Astrocyte (in vitro differentiated cells and primary cell): ENCODE measurements around the gene PRAF2. TPM values are rescaled to one million over a fixed set of nuclear protein-coding genes. Genes with fewer than 3 reads are reported as not detected.
A peak's percentile ranks its signal among the peaks of the same experiment; 100 is the strongest.

Experiments
- DNase-seq: peaks from one replicate; pipeline ENCODE4 v3.0.0-alpha.2; 2010; ENCODE audit warnings: low read depth
- FAIRE-seq: peaks from 2 replicates; lab custom pipeline; 2011; peaks lifted over from hg19 to GRCh38; lab: Jason Lieb, UNC
- H2AFZ ChIP-seq: 2 replicates; pipeline ENCODE4 v1.6.0; 2012; ENCODE audit warnings: low read depth, low read length, inconsistent platforms
- H3K27ac ChIP-seq: 2 replicates; pipeline ENCODE4 v1.5.1; 2011; ENCODE audit warnings: low read depth, low read length, inconsistent platforms
- H3K27me3 ChIP-seq: 2 replicates; pipeline ENCODE4 v1.6.0; 2011; ENCODE audit warnings: low read length, inconsistent platforms; ENCODE audit not compliant: insufficient read depth
- H3K36me3 ChIP-seq: 2 replicates; pipeline ENCODE4 v1.5.1; 2011; ENCODE audit warnings: low read length, inconsistent platforms; ENCODE audit not compliant: insufficient read depth
- H3K4me1 ChIP-seq: 2 replicates; pipeline ENCODE4 v1.5.1; 2011; ENCODE audit warnings: low read length, inconsistent platforms; ENCODE audit not compliant: insufficient read depth
- H3K4me2 ChIP-seq: 2 replicates; pipeline ENCODE4 v1.6.0; 2012; ENCODE audit warnings: low read length, inconsistent platforms
- H3K4me3 ChIP-seq: 2 replicates; pipeline ENCODE4 v1.5.1; 2011; ENCODE audit warnings: low read depth, mild to moderate bottlenecking, low read length, inconsistent platforms; ENCODE audit not compliant: insufficient read depth
- H3K79me2 ChIP-seq: 2 replicates; pipeline ENCODE4 v1.6.0; 2012; ENCODE audit warnings: mild to moderate bottlenecking, low read length, inconsistent platforms; ENCODE audit not compliant: insufficient read depth
- H3K9ac ChIP-seq: 2 replicates; pipeline ENCODE4 v1.6.0; 2012; ENCODE audit warnings: mild to moderate bottlenecking, low read length, inconsistent platforms
- H3K9me3 ChIP-seq: 2 replicates; pipeline ENCODE4 v1.5.1; 2012; ENCODE audit warnings: low read depth, mild to moderate bottlenecking, low read length, inconsistent platforms; ENCODE audit not compliant: insufficient read depth
- H4K20me1 ChIP-seq: 2 replicates; pipeline ENCODE4 v1.6.0; 2012; ENCODE audit warnings: low read length, inconsistent platforms; ENCODE audit not compliant: insufficient read depth
- H3K27ac Mint-ChIP-seq: one replicate; pipeline ENCODE4 v1.8.0; 2021; ENCODE audit warnings: mild to moderate bottlenecking, mixed read lengths; ENCODE audit not compliant: unreplicated experiment
- H3K27me3 Mint-ChIP-seq: one replicate; pipeline ENCODE4 v1.8.0; 2021; ENCODE audit warnings: low read depth, mixed read lengths; ENCODE audit not compliant: unreplicated experiment
- H3K36me3 Mint-ChIP-seq: one replicate; pipeline ENCODE4 v1.8.0; 2021; ENCODE audit warnings: low read depth, mixed read lengths; ENCODE audit not compliant: unreplicated experiment
- H3K4me1 Mint-ChIP-seq: one replicate; pipeline ENCODE4 v1.8.0; 2021; ENCODE audit warnings: low read depth, mixed read lengths; ENCODE audit not compliant: unreplicated experiment
- H3K4me3 Mint-ChIP-seq: one replicate; pipeline ENCODE4 v1.8.0; 2021; ENCODE audit warnings: mild to moderate bottlenecking, moderate library complexity, mixed read lengths; ENCODE audit not compliant: unreplicated experiment
- H3K9me3 Mint-ChIP-seq: one replicate; pipeline ENCODE4 v1.8.0; 2021; ENCODE audit warnings: mild to moderate bottlenecking, mixed read lengths; ENCODE audit not compliant: unreplicated experiment
- EZH2 ChIP-seq: IDR thresholded peaks from 2 replicates; pipeline ENCODE4 v1.6.1; 2012; ENCODE audit warnings: mild to moderate bottlenecking, low read length, inconsistent platforms; ENCODE audit not compliant: insufficient read depth
- total RNA-seq: library from RNA; stranded (reverse); gene quantifications from 2 replicates; pipeline ENCODE4 v1.2.1, GENCODE V29; 2021
- TF ChIP-seq, protein P1 (sequence below): IDR thresholded peaks from 2 replicates; pipeline ENCODE4 v1.5.1; 2011; ENCODE audit warnings: low read depth, mild to moderate bottlenecking, inconsistent platforms, low read length, moderate library complexity; ENCODE audit not compliant: insufficient read depth

Gene PRAF2
- total RNA-seq, 1 donor from 2014 or later: 44.4 TPM

DNA sequence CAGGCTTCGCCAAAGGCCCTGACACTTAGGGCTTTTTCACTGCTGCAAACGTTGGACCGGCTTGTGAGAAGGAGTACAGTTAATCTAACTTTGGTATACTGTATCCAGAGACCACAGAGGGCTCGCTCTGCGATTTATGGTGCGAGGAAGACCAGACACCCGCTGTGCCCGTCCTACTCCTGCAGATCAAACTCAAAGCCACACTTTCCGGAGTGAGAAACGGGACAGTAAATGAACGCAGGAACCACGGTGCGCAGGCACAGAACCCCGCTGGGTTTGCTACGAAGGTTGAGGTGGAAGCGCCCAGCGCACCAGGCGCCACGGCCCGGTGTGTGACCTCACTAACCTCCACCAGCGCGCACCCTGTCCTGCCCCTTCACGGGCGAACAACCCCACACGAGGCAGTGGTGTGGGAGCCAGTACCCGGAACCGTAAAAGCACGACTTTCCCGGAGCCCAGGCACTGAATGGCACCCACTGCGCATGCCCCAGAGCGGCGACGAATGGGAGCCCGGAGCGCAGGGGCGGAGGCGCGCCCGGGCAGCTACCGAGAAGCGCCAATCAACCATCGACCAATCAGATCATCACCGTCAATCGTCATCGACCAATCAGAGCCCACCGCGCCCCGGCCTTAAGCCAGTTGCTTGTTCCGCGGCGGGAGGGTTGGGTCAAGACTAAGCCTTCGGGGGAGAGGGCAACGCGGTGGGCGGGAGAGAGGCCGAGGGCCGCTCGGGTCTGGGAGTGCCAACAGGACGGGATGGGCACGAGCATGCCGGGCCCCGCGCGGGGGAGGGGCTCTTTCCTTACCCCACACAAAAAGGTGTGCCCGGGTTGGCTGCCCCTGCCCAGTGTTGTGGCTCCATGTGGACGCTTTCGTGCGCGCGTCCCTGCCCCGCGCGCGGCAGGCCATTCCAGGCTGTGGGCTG, 27.2 kb upstream of the PRAF2 start:
- no peaks in the 10 kb centered on the region for H3K9me3 ChIP-seq
- peaks cover 3% of the 10 kb centered on the region for H3K4me1 Mint-ChIP-seq
- peak overlapping the region; percentile 82 for H2AFZ ChIP-seq
- peak overlapping the region; percentile 84 for H3K9ac ChIP-seq
- no peaks in the 10 kb centered on the region for H3K36me3 Mint-ChIP-seq
- H3K36me3 ChIP-seq: no peaks in the 10 kb centered on the region
- H3K27ac ChIP-seq: no peak overlapping the region
- no peaks in the 10 kb centered on the region for H3K27me3 Mint-ChIP-seq
- H3K9me3 Mint-ChIP-seq: no peaks in the 10 kb centered on the region
- peak overlapping the region; percentile 90 for H3K4me2 ChIP-seq
- peak overlapping the region; percentile 89 for H3K4me3 ChIP-seq
- no peaks in the 10 kb centered on the region for H3K27me3 ChIP-seq
- H3K79me2 ChIP-seq: no peaks in the 10 kb centered on the region
- peak overlapping the region; percentile 90 for H3K4me3 Mint-ChIP-seq
- DNase-seq (peak; percentile 82), FAIRE-seq (no peak)
- no peak overlapping the region for H3K27ac Mint-ChIP-seq
- no peaks in the 10 kb centered on the region for H4K20me1 ChIP-seq
- TF ChIP-seq, protein P1, sequence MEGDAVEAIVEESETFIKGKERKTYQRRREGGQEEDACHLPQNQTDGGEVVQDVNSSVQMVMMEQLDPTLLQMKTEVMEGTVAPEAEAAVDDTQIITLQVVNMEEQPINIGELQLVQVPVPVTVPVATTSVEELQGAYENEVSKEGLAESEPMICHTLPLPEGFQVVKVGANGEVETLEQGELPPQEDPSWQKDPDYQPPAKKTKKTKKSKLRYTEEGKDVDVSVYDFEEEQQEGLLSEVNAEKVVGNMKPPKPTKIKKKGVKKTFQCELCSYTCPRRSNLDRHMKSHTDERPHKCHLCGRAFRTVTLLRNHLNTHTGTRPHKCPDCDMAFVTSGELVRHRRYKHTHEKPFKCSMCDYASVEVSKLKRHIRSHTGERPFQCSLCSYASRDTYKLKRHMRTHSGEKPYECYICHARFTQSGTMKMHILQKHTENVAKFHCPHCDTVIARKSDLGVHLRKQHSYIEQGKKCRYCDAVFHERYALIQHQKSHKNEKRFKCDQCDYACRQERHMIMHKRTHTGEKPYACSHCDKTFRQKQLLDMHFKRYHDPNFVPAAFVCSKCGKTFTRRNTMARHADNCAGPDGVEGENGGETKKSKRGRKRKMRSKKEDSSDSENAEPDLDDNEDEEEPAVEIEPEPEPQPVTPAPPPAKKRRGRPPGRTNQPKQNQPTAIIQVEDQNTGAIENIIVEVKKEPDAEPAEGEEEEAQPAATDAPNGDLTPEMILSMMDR: no peak
- TF ChIP-seq EZH2: no peak
- no peaks in the 10 kb centered on the region for H3K4me1 ChIP-seq

- Histone ChIP-seq H3K27me3 (no peaks in the 10 kb centered on the region), H3K4me1 (no peaks in the 10 kb centered on the region), H3K9me3 (no peaks in the 10 kb centered on the region), H4K20me1 (no peaks in the 10 kb centered on the region), H2AFZ (no peak overlapping the region), H3K4me3 (no peak overlapping the region), H3K4me2 (no peak overlapping the region), H3K79me2 (no peaks in the 10 kb centered on the region), H3K27ac (no peak overlapping the region), H3K9ac (no peak overlapping the region), H3K36me3 (no peaks in the 10 kb centered on the region)
- no peaks in the 10 kb centered on the region for H3K36me3 Mint-ChIP-seq
- FAIRE-seq (no peak), DNase-seq (no peak)
- TF ChIP-seq EZH2: no peak
- TF ChIP-seq, protein P1: no peak
- H3K27ac Mint-ChIP-seq: no peak overlapping the region
- peaks cover 3% of the 10 kb centered on the region for H3K4me1 Mint-ChIP-seq
- no peaks in the 10 kb centered on the region for H3K9me3 Mint-ChIP-seq
- H3K27me3 Mint-ChIP-seq: no peaks in the 10 kb centered on the region
- no peak overlapping the region for H3K4me3 Mint-ChIP-seq
Observed at GRCh38 chrX:49096419-49096818, 22.6 kb upstream of the PRAF2 start.

DNA sequence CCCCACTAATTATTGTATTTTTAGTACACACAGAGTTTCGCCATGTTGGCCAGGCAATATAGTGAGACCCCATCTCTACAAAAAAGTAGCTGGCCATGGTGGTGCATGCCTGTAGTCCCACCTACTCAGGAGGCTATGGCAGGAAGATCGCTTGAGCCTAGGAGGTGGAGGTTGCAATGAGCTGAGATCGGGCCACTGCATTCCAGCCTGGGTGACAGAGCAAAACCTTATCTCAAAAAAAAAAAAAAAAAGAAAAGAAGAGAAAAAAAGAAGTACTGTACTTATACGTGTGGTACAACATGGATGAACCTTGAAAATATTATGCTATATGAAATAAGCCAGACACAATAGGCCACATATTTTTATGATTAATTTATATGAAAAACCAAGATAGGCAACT, 15.8 kb upstream of the PRAF2 start:
- no peaks in the 10 kb centered on the region for H3K36me3 Mint-ChIP-seq
- no peak for DNase-seq
- Histone ChIP-seq H3K9me3 (no peaks in the 10 kb centered on the region), H3K27me3 (no peaks in the 10 kb centered on the region), H3K27ac (no peak overlapping the region), H3K4me3 (no peak overlapping the region), H3K36me3 (no peaks in the 10 kb centered on the region), H4K20me1 (no peaks in the 10 kb centered on the region), H3K9ac (no peak overlapping the region), H2AFZ (no peak overlapping the region), H3K79me2 (no peaks in the 10 kb centered on the region), H3K4me2 (no peak overlapping the region), H3K4me1 (no peaks in the 10 kb centered on the region)
- H3K4me3 Mint-ChIP-seq: no peak overlapping the region
- no peak overlapping the region for H3K27ac Mint-ChIP-seq
- H3K9me3 Mint-ChIP-seq: no peaks in the 10 kb centered on the region
- FAIRE-seq: no peak
- no peaks in the 10 kb centered on the region for H3K27me3 Mint-ChIP-seq
- TF ChIP-seq, protein P1: no peak
- TF ChIP-seq EZH2: no peak
- no peaks in the 10 kb centered on the region for H3K4me1 Mint-ChIP-seq
